Right ventricle myocardium superior (tissue), 1 donor: ENCODE measurements around the gene OLA1. TPM values are rescaled to one million over a fixed set of nuclear protein-coding genes. Genes with fewer than 3 reads are reported as not detected.

Source experiments
- ATAC-seq: fragments of 200-7000 bp; cut with Tn5 transposase; one replicate; pipeline ENCODE4 v1.9.1; 2020; ENCODE audit warnings: mild to moderate bottlenecking; ENCODE audit not compliant: poor library complexity
- DNase-seq: peaks from one replicate; pipeline ENCODE4 v3.0.0-alpha.2; 2020
- intact Hi-C: fragments of 100-400 bp; cut with DNase I; formaldehyde crosslinking; loops from one replicate; pipeline ENCODE4 v1.11.2; 2022
- total RNA-seq: library from RNA; stranded (reverse); fragmentation: NEBNext Ultra II Directional; extraction: Animal tissue kit (Norgen Biotek cat#: 25700); gene quantifications from one replicate; pipeline ENCODE4 v1.2.1, GENCODE V29; 2021
- donor health status: DM: no; HTN: yes; CAD: no; lungs with severe emphysema.

The OLA1 gene
- total RNA-seq, 1 donor from 2014 or later, result 71.3 TPM

DNA sequence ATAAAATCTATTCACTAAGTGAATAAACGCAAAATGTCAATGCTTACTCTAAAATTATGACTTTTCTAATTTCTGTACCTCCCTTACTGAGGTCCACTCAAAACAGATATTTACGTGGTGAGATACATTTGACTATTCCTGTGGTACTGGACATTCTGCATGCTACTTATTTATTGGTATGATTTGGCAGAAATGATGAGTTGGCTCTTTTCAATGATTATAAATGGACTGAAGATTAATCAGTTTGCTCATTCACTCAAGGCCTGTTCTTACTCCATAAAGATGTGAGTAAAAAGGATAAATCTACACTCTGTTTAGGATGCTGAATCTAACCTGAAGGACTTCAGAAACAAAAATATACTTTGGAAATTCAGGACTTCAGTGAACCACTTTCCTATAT lies 98.8 kb downstream of the OLA1 start:
- ATAC-seq, result no peak
- intact Hi-C loops, result no loop called here
- DNase-seq, result no peak

DNA sequence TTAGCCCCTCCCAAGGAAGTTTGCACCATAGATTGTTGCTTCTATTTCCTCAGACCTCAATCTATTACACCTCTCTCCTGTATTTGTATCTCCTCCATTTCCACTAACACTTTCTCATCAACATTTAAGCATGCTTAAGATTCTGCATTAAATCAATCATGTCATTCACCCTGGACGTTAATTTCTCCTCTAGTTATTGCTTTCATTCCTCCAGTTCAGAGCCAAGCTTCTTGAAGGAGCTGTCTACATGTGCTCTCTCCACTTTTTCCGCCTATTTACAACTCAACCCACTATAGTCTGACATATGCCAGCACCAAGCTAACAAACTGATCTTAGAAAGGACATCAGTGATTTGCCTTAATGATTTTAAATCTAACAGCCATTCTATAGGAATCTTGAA lies 99.5 kb downstream of the OLA1 start:
- ATAC-seq (no peak), DNase-seq (no peak)
- intact Hi-C loops, result no loop called here

DNA sequence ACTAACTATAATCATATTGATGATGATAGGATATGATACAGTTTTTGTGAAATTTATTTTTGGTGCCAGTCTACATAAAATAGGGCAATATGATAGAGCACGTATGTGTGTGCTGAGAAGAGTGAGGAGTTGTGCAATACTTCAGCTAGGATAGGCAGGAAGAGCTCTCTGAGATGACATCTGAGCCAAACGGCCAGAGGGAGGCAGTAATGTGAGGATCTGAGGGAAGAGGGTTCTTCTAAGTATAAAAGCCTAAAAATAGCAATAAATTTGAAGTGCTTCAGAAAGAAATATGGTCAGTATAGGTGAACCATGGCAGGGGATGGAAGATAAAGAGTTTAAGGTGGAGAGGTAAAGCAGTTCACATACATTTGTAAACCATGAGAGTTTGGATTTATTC lies 102.5 kb downstream of the OLA1 start:
- intact Hi-C loops, result no loop called here
- DNase-seq (no peak), ATAC-seq (no peak)

DNA sequence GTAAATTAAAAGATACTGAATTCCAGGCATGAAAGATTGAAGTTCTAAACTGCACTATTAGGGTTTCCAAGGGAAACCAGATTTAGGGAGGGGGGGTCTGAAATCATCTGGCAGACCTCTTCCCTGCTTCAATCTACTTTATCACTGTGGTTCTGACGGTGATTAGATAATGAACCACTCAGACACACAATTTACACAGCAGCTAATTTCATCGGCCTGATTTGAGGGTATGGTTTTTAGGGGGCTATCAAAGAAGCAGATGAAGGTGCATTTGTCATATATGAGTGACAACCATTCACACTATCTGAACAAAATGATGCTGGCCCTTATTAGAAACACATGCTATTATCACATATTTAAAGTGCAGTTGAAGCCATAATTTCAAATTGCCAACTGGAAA lies 106.0 kb downstream of the OLA1 start:
- intact Hi-C loops, result no loop called here
- ATAC-seq, result no peak
- no peak for DNase-seq

DNA sequence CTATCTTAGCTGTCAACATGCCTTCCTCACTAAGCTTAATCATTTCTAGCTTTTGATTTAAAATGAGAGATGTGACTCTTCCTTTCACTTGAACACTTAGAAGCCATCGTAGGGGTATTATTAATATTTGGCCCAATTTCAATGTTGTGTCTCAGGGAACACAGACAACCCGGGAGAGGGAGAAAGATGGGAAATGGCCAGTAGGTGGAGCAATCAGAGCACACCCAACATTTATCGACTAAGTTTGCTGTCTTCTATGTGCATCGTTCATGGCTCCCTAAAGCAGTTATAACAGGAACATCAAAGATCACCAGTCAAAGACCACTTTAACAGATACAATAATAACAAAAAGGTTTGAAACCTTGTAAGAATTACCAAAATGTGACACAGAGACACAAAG lies 110.2 kb downstream of the OLA1 start:
- ATAC-seq, result no peak
- DNase-seq, result no peak
- intact Hi-C loops, result no loop called here

DNA sequence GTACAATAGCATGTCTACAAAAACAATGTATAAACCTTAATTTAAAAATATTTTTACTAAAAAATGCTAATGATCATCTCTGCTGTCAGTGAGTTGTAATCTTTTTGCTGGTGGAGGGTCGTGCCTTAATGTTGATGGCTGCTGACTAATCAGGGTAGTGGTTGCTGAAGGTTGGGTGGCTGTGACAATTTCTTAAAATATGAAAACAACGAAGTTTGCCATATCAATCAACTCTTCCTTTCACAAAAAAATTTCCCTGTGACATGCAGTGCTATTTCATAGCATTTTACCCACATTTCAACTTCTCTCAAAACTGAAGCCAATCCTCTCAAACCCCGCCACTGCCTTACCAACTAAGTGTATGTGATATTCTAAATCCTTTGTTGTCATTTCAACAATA lies 112.4 kb downstream of the OLA1 start:
- no peak for ATAC-seq

DNA sequence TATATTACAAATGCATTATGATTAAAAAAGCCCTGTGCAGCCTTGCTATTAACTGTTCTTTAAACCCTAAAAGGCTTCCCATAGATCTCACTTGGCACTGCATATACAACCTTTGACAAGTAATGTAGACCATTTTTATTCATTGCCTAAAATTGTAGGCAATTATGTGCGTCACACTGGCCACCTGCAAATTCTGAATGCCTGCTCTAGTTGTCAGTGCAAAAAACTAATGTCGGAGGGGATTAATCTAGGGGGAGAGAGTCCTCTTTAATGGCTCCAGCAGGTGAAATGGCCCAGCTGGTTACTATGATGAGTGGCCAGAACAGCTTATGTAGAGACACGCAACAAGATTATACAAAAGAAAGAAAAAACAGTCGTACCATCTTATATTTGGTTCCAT lies 123.2 kb downstream of the OLA1 start:
- intact Hi-C loops, result no loop called here
- no peak for DNase-seq
- ATAC-seq, result no peak

More for the DNA sequence above, 112.4 kb downstream of the OLA1 start:
- no peak for DNase-seq
- intact Hi-C loops, result no loop called here

DNA sequence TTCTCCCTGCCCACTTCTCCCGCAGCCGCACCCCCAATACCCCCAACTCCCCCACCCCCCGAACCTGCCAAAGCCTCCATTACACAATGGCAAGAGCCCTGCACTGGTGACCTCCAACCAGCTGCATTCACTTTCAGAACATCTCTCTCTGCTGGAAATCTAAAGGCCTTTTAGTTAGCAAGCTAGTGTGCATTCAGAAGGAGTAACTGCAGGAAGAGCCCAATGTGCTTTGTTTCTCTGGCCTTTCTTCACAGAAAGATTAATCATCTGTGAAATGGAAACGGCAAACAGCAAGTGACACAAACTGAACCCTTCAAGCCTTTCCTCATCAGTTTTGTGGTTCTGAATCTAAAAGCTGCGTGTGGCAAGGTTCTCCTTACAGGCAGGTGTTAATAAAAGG lies 124.2 kb downstream of the OLA1 start:
- no peak for ATAC-seq
- DNase-seq, result no peak
- intact Hi-C loops, result no loop called here

DNA sequence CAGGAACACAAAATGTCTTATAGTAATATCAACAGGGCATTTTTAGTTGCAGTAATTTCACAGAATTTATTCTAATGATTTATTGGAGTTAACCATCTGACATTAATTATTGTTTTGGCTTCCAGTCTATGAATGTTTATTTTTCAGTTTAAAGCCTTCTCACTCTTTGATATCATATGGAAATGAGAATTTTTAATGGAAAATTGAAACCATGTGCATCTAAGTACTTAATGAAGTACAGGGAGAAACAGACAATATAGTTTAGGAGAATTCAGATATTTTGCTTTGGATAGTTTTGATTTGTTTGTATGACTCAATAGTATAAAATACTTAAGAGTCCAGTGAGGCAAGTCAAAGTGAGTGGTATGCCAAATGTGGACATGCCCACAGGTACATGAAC lies 126.1 kb downstream of the OLA1 start:
- intact Hi-C loops, result no loop called here
- ATAC-seq, result no peak
- DNase-seq, result no peak

DNA sequence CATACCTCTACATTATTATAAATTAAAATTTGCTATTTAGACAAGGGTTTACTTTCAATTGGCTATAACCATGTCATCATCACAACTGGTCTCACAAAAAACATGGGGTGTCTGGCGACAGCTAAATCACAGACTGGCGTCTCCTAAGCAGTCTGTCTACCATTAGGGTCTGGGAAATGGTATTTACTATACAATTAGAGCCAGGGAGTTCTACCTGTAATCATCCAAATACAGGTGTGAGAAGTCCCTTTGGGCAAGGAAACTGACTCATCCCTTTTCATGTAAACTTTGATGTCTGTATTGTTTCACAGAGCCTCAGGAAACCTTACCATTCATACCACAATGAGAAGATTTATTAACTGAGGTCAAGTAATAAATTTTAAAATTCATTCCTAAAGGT lies 126.7 kb downstream of the OLA1 start:
- intact Hi-C loops, result no loop called here
- ATAC-seq, result no peak
- DNase-seq, result no peak

DNA sequence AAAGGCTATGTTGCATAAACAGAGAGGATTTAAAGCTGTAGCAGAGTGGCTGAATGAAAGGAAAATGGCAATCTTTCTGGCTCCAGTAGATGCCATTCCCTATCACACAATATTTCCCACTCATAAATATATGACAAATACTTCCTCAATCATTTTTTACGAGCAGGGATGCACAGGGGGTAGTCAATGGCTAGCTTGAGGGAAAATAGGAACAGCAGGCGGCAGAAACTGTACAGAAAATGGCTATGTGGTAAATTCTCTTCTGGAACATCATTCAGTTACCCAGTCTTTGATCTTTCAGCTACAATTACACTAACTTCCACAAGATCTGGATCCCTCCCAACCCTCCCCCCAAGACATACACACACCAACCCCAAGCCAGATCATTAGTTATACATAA lies 127.2 kb downstream of the OLA1 start:
- intact Hi-C loops, result no loop called here
- no peak for DNase-seq
- ATAC-seq, result no peak

DNA sequence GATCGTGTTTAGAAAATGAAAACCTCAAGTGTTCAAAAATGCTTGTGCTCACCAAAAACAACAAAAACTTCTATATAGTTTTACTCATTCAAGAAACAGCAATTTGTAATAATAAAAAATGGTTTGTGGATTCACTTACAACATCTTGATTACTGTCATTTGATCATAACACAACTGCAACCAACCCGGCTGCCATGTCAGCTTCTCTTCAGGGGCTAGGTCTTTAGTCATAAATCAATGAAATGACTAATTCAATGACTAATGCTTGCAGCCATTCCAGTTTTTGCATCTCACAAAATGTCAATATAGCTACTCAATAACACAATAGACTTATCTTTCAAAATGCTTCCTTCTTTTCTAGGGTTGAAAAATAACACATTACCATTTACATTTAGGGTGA lies 128.0 kb downstream of the OLA1 start:
- ATAC-seq (no peak), DNase-seq (no peak)
- intact Hi-C loops, result no loop called here

DNA sequence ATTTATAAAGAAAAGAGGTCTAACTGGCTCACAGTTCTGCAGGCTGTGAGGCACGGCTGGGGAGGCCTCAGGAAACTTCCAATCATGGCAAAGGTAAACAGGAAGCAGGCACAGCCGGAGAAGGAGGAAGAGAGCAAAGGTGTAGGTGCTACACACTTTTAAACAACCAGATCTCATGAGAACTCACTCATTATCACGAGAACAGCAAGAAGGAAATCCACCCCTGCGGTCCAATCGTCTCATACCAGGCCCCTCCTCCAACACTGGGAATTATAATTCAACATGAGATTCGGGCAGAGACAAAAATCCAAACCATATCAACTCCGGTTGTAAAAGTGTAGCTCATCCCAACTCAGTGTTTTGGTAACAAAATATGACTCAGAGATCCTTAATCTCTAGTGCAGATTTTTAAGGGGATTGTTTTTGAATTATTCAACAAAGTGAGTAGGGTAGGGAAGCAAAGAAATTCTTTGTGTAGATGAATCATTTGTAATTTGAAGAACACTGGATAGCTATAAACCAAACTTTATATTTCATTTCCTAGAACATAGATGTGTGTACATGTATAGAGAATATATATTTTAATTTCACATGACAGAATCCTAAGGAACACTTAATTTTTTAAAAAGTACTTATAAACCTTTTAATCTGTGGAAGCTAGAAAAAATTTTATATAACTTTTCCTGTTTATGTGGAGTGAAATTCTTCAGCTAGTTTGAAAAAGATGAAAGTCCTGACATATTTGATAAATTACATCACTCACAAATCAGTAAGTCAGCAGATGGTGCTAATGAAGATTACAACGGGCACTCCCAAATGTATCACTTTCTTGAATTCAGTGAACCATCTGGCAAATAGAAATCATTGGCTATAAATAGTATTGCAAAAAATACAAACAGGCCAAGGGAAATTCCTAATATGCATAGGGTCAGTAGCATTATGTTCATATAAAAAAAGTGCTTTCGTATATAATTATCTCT lies 130.1 kb downstream of the OLA1 start:
- DNase-seq (no peak), ATAC-seq (no peak)
- intact Hi-C loops, result no loop called here

DNA sequence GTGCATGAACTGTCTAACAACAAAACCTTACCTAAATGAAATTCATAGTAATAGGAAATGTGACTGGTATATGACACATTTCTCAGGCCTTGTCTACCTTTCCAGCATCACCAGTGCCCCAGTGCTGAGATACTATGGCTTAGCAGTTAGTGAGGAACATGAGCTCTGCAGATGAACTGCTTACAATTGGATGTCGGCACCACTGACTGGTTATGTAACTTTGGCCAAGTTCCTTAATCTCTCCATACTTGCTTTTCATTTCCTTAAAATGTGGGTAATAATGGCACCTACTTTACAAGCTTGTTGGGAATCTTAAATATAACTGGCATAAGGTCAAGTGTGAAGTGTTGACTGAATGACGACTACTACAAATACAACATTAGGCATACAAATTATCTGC lies 136.3 kb downstream of the OLA1 start:
- intact Hi-C loops, result no loop called here
- no peak for ATAC-seq
- no peak for DNase-seq

DNA sequence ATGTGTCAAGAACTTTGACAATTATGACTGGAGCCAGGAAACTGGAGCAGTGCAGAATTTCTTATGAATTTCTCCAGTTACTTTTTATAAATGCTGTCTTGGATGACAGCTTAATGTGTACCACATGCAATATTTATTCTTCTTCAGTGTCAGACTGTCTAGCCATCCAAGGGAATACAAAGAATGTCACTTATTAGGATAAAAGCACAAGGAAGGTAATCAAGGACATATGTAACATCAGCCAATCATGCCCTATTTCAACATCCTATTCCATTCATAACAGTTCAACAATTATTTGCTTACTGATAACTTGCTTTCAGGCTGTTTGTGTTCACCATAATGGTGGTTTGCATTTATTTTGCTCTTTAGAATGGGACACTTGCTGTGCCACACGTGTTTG lies 139.8 kb downstream of the OLA1 start:
- DNase-seq (no peak), ATAC-seq (no peak)
- intact Hi-C loops, result no loop called here

DNA sequence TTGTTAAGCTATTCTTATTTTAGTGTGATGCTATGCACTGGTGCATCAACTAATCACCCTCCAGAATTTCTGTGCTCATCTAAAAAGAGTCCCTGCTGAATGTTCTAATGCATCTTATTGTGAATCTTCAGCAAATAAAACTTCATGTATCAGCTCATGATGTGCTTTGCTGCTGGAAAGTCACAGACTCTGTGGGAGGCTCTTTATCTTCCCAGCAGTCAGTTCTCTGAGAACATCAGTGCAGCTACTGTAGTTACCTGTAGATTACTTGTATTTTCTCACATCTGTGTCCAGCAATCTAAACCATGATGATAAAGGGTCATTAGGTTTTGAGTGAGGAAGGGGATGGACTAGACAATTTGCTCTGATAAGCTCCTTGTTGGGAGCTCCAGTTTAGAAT lies 141.6 kb downstream of the OLA1 start:
- intact Hi-C loops, result no loop called here
- no peak for DNase-seq
- ATAC-seq, result no peak

DNA sequence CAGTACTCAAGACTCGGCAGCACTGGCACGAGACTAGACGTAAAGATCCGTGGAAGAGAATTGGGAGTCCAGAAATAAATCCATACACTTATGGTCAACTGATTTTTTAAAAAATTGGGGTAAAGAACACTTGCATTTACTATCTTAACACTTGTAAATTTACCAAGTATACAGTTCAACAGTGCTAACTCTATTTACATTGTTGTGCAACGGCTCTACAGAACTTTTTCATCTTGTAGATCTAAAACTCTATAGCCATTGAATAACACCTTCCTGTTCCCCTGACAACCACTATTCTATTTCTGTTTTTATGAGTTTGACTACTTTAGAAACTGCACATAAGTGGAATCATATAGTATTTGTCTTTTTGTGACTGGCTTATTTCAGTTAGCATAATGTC lies 153.8 kb downstream of the OLA1 start:
- no peak for ATAC-seq
- intact Hi-C loops, result no loop called here

DNA sequence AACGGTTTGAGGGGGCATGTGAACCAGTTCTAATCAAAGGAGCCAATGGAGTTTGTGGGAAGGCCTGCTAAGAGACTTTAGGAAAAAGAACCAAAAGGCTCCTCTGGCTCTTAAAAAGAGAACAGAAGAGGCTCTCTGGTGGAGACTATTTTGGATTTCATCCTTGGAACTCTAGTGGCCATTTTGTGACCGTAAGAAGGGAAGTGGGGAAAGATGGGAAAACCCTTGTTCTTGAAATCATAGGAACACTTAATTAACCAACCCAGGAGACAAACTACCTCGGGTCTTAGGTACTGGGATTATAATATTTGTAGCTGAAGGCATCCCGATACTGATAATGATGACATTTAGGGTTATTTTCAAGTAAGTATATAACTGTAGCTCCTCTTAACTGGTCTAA lies 157.9 kb downstream of the OLA1 start:
- ATAC-seq (no peak), DNase-seq (no peak)
- intact Hi-C loops, result no loop called here

More for the DNA sequence above, 153.8 kb downstream of the OLA1 start:
- DNase-seq, result no peak

DNA sequence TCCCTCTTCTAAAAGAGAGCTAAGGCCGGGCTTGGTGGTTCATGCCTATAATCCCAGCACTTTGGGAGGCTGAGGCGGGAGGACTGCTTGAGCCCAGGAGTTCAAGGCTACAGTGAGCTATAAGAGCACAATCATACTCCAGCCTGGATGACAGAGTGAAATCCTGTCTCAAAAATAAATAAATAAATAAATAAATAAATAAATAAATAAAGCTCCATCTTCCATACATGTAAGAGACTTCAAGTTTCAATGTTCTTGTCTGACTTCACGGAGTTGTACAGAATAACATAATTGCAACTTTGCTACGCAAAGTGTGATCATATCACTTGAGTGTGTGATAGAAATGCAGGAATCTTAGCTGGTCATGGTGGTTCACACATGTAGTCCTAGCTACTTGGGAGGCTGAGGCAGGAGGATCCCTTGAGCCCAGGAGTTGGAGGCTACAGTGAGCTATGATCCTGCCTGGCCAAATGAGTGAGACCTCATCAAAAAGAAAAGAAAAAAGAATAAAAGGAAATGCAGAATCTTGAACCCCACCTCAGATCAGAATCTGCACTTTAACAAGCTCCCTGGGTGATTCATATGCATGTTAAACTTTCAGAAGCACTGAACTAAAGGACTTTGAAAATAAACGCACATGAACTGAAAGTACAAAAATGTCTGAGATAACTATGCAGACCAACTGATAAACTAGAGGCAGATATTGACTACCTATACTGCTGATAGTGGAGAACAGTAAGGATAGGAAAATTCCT lies 159.4 kb downstream of the OLA1 start:
- ATAC-seq (no peak), DNase-seq (no peak)
- intact Hi-C loops, result no loop called here

DNA sequence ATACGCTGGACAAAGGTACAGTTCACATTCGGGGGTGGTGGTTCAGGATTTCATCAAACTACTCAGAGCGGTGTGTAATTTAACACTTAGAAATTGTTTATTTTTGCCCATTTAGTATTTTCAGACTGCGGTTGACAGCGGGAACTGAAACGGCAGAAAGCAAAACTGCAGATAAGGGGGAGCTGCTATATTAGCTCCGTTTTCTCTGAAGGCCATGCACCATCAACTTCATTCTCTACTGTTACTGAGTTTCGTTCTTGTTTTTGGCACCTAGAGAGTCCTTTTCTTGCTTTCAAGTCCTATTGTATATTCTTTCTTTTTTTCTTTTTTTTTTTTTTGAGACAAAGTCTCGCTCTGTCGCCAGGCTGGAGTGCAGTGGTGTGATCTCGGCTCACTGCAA lies 161.6 kb downstream of the OLA1 start:
- DNase-seq (no peak), ATAC-seq (no peak)
- intact Hi-C loops, result no loop called here
